RWPE2 (cell line): ENCODE measurements around the gene BBS9.

Experiments used
- ATAC-seq: fragments of 200-7000 bp; cut with Tn5 transposase; 3 replicates; pipeline ENCODE4 v1.9.1; 2021; ENCODE audit warnings: low read depth
- DNase-seq: peaks from one replicate; pipeline ENCODE4 v3.0.0-alpha.2; 2020; ENCODE audit warnings: low spot score
- H3K27ac ChIP-seq: fragments of 450-650 bp; 2 replicates; pipeline ENCODE4 v1.5.1; 2017; ENCODE audit warnings: mild to moderate bottlenecking; ENCODE audit not compliant: poor library complexity, severe bottlenecking
- H3K27me3 ChIP-seq: fragments of 250-450 bp; sonication (Bioruptor Pico); 2 replicates; pipeline ENCODE4 v1.5.1; 2021; ENCODE audit warnings: mild to moderate bottlenecking, moderate library complexity; ENCODE audit not compliant: insufficient read depth, poor library complexity, severe bottlenecking
- H3K36me3 ChIP-seq: fragments of 250-450 bp; sonication (Bioruptor Pico); 2 replicates; pipeline ENCODE4 v1.5.1; 2020; ENCODE audit warnings: low read depth, mild to moderate bottlenecking, moderate library complexity
- H3K4me1 ChIP-seq: fragments of 250-450 bp; sonication (Bioruptor Pico); 2 replicates; pipeline ENCODE4 v1.5.1; 2021; ENCODE audit warnings: mild to moderate bottlenecking, moderate library complexity; ENCODE audit not compliant: insufficient read depth, poor library complexity, severe bottlenecking
- H3K4me3 ChIP-seq: fragments of 250-450 bp; sonication (Bioruptor Pico); 2 replicates; pipeline ENCODE4 v1.5.1; 2021; ENCODE audit warnings: mild to moderate bottlenecking, moderate library complexity; ENCODE audit not compliant: severe bottlenecking
- H3K9me3 ChIP-seq: fragments of 250-450 bp; sonication (Bioruptor Pico); 2 replicates; pipeline ENCODE4 v1.5.1; 2021; ENCODE audit warnings: mild to moderate bottlenecking, moderate library complexity; ENCODE audit not compliant: severe bottlenecking
- CTCF ChIP-seq: fragments of 450-650 bp; IDR thresholded peaks from one replicate; pipeline ENCODE4 v1.5.1; 2017; ENCODE audit warnings: mild to moderate bottlenecking, moderate library complexity; ENCODE audit not compliant: poor library complexity, severe bottlenecking

Gene BBS9

GRCh38 chr7:33118383-33118782 is 11.0 kb upstream of the BBS9 start:
- Histone ChIP-seq H3K36me3 (no peaks in the 10 kb centered on the region), H3K27ac (no peak overlapping the region), H3K4me3 (no peak overlapping the region), H3K9me3 (peaks cover 2% of the 10 kb centered on the region), H3K27me3 (no peaks in the 10 kb centered on the region), H3K4me1 (no peaks in the 10 kb centered on the region)
- ATAC-seq (no peak), DNase-seq (no peak)
- no peak for TF ChIP-seq CTCF

GRCh38 chr7:33127085-33127484 is 2.3 kb upstream of the BBS9 start:
- DNase-seq = no peak
- H3K4me3 ChIP-seq = no peak overlapping the region
- no peak for TF ChIP-seq CTCF
- no peaks in the 10 kb centered on the region for H3K36me3 ChIP-seq
- H3K27me3 ChIP-seq = no peaks in the 10 kb centered on the region
- H3K27ac ChIP-seq = no peak overlapping the region
- no peaks in the 10 kb centered on the region for H3K9me3 ChIP-seq
- no peak for ATAC-seq
- H3K4me1 ChIP-seq = peaks cover 8% of the 10 kb centered on the region

- DNase-seq (no peak), ATAC-seq (no peak)
- H3K36me3 ChIP-seq = no peaks in the 10 kb centered on the region
- peak overlapping the region; percentile 44 for H3K27ac ChIP-seq
- TF ChIP-seq CTCF = no peak
- no peaks in the 10 kb centered on the region for H3K9me3 ChIP-seq
- H3K4me3 ChIP-seq = peak overlapping the region; percentile 73
- H3K27me3 ChIP-seq = no peaks in the 10 kb centered on the region
- H3K4me1 ChIP-seq = peaks cover 8% of the 10 kb centered on the region
These were observed 754 bp upstream of the BBS9 start for GRCh38 chr7:33128631-33128989.

GRCh38 chr7:33129806-33130153 is 416 bp downstream of the BBS9 start:
- no peak for TF ChIP-seq CTCF
- Histone ChIP-seq H3K4me1 (peaks cover 8% of the 10 kb centered on the region), H3K27ac (no peak overlapping the region), H3K4me3 (peak overlapping the region; percentile 73), H3K27me3 (no peaks in the 10 kb centered on the region), H3K36me3 (no peaks in the 10 kb centered on the region), H3K9me3 (no peaks in the 10 kb centered on the region)
- ATAC-seq (peak; percentile 7; the same call in 2 of the 3 replicates), DNase-seq (no peak)

GRCh38 chr7:33130184-33130583 is 820 bp downstream of the BBS9 start:
- peaks cover 8% of the 10 kb centered on the region for H3K4me1 ChIP-seq
- H3K27ac ChIP-seq = no peak overlapping the region
- ATAC-seq (no peak), DNase-seq (no peak)
- no peaks in the 10 kb centered on the region for H3K27me3 ChIP-seq
- H3K36me3 ChIP-seq = no peaks in the 10 kb centered on the region
- H3K9me3 ChIP-seq = no peaks in the 10 kb centered on the region
- H3K4me3 ChIP-seq = peak overlapping the region; percentile 73
- no peak for TF ChIP-seq CTCF
